ENCODE measurements around the gene BANK1.

The BANK1 gene

GRCh38 chr4:101983835-101984234, 193.3 kb downstream of the BANK1 start:
- Histone ChIP-seq H3K27ac (ENCODE audit: low read depth, low read length, poor library complexity, severe bottlenecking) (no peak overlapping the region), H3K4me2 (ENCODE audit: low read length) (no peak overlapping the region), H3K27me3 (ENCODE audit: insufficient read depth, low read length) (no peaks in the 10 kb centered on the region), H3K9me2 (ENCODE audit: low read depth, low read length) (no peaks in the 10 kb centered on the region), H4K20me1 (ENCODE audit: insufficient read depth, low read length) (no peaks in the 10 kb centered on the region), H3K36me3 (ENCODE audit: insufficient read depth, low read length) (no peaks in the 10 kb centered on the region), H3K4me3 (ENCODE audit: low read depth, low read length, poor library complexity, severe bottlenecking) (no peak overlapping the region), H3F3A (ENCODE audit: insufficient read depth, low read length) (no peaks in the 10 kb centered on the region), H2AFZ (ENCODE audit: low read length) (no peak overlapping the region), H3K4me1 (ENCODE audit: insufficient read depth, low read length, severe bottlenecking) (no peaks in the 10 kb centered on the region), H3K9me3 (ENCODE audit: low read length) (0 out of 2 replicates have a peak, but pooled peaks cover 3% of the 10 kb centered on the region), H3K79me2 (ENCODE audit: insufficient read depth, low read length) (no peaks in the 10 kb centered on the region), H3K9ac (ENCODE audit: low read length) (no peak overlapping the region)
- TF ChIP-seq EZH2 (IDR thresholded peaks at IDR 0.05; ENCODE audit: borderline replicate concordance, low read length), result no peak
- no peak for TF ChIP-seq CTCF (IDR thresholded peaks at IDR 0.05; ENCODE audit: low read length)

GRCh38 chr4:101987623-101988243, 197.2 kb downstream of the BANK1 start:
- Histone ChIP-seq H3K4me2 (ENCODE audit: low read length) (no peak overlapping the region), H3K9me3 (ENCODE audit: low read length) (0 out of 2 replicates have a peak, but pooled peaks cover 3% of the 10 kb centered on the region), H2AFZ (ENCODE audit: low read length) (no peak overlapping the region)

GRCh38 chr4:101989551-101989950, 199.0 kb downstream of the BANK1 start:
- Histone ChIP-seq H3K4me2 (ENCODE audit: low read length) (no peak overlapping the region), H3K4me3 (ENCODE audit: low read depth, low read length, poor library complexity, severe bottlenecking) (no peak overlapping the region), H3K9ac (ENCODE audit: low read length) (no peak overlapping the region), H2AFZ (ENCODE audit: low read length) (no peak overlapping the region), H3K4me1 (ENCODE audit: insufficient read depth, low read length, severe bottlenecking) (peaks cover 7% of the 10 kb centered on the region), H3F3A (ENCODE audit: insufficient read depth, low read length) (no peaks in the 10 kb centered on the region), H3K27me3 (ENCODE audit: insufficient read depth, low read length) (no peaks in the 10 kb centered on the region), H3K27ac (ENCODE audit: low read depth, low read length, poor library complexity, severe bottlenecking) (no peak overlapping the region), H4K20me1 (ENCODE audit: insufficient read depth, low read length) (no peaks in the 10 kb centered on the region), H3K79me2 (ENCODE audit: insufficient read depth, low read length) (no peaks in the 10 kb centered on the region), H3K9me3 (ENCODE audit: low read length) (0 out of 2 replicates have a peak, but pooled peaks cover 3% of the 10 kb centered on the region), H3K36me3 (ENCODE audit: insufficient read depth, low read length) (no peaks in the 10 kb centered on the region), H3K9me2 (ENCODE audit: low read depth, low read length) (no peaks in the 10 kb centered on the region)
- TF ChIP-seq CTCF (IDR thresholded peaks at IDR 0.05; ENCODE audit: low read length), result no peak
- no peak for TF ChIP-seq EZH2 (IDR thresholded peaks at IDR 0.05; ENCODE audit: borderline replicate concordance, low read length)

More at GRCh38 chr4:101987623-101988243, 197.2 kb downstream of the BANK1 start:
- peaks cover under 1% of the 10 kb centered on the region for H3K4me1 ChIP-seq (ENCODE audit: insufficient read depth, low read length, severe bottlenecking)
- H4K20me1 ChIP-seq (ENCODE audit: insufficient read depth, low read length), result no peaks in the 10 kb centered on the region
- TF ChIP-seq EZH2 (IDR thresholded peaks at IDR 0.05; ENCODE audit: borderline replicate concordance, low read length) (no peak), CTCF (IDR thresholded peaks at IDR 0.05; ENCODE audit: low read length) (no peak)
- H3F3A ChIP-seq (ENCODE audit: insufficient read depth, low read length), result no peaks in the 10 kb centered on the region
- H3K9me2 ChIP-seq (ENCODE audit: low read depth, low read length), result no peaks in the 10 kb centered on the region
- no peaks in the 10 kb centered on the region for H3K79me2 ChIP-seq (ENCODE audit: insufficient read depth, low read length)
- H3K9ac ChIP-seq (ENCODE audit: low read length), result no peak overlapping the region
- no peaks in the 10 kb centered on the region for H3K27me3 ChIP-seq (ENCODE audit: insufficient read depth, low read length)
- no peaks in the 10 kb centered on the region for H3K36me3 ChIP-seq (ENCODE audit: insufficient read depth, low read length)
- H3K27ac ChIP-seq (ENCODE audit: low read depth, low read length, poor library complexity, severe bottlenecking), result no peak overlapping the region
- H3K4me3 ChIP-seq (ENCODE audit: low read depth, low read length, poor library complexity, severe bottlenecking), result no peak overlapping the region

Measured in OCI-LY1 (cell line).